Measurements from ENCODE around the gene LAMC2.
"Not testable (repeated sequence)": the region's sequence is repeated elsewhere in the genome, so short reads cannot be mapped to it uniquely, and the experiment has no call there.

Gene LAMC2

DNA sequence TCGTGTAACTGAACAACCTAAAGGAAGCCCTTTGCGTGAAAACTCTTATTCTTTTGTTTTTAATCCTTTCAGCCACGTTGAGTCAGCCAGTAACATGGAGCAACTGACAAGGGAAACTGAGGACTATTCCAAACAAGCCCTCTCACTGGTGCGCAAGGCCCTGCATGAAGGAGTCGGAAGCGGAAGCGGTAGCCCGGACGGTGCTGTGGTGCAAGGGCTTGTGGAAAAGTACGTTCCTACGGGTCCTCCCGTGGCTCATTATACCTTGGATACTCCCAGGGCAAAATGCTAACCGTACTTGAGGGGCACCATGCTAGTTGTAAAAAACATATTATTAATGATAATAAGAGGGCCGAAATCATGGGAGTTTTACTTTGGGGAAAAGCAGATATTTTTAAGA, 49.4 kb downstream of the LAMC2 start:
- Histone ChIP-seq H3K9ac (no peak overlapping the region), H3K4me3 (no peak overlapping the region), H3K4me1 (0 out of 20 replicates have a peak, but pooled peaks cover 0 to 4% (median 0%) of the 10 kb centered on the region in 10 experiments), H3K27ac (no peak overlapping the region), H3K36me3 (no peaks in the 10 kb centered on the region), H3K9me3 (replicated peaks in 1 of 11) (no peaks in the 10 kb centered on the region; a peak in 2 of 22 replicates), H3K27me3 (no peaks in the 10 kb centered on the region), H3K4me2 (no peak overlapping the region), H4K20me1 (no peaks in the 10 kb centered on the region)
- no peak for TF ChIP-seq Cebpa-rat (IDR thresholded peaks at IDR 0.05)

DNA sequence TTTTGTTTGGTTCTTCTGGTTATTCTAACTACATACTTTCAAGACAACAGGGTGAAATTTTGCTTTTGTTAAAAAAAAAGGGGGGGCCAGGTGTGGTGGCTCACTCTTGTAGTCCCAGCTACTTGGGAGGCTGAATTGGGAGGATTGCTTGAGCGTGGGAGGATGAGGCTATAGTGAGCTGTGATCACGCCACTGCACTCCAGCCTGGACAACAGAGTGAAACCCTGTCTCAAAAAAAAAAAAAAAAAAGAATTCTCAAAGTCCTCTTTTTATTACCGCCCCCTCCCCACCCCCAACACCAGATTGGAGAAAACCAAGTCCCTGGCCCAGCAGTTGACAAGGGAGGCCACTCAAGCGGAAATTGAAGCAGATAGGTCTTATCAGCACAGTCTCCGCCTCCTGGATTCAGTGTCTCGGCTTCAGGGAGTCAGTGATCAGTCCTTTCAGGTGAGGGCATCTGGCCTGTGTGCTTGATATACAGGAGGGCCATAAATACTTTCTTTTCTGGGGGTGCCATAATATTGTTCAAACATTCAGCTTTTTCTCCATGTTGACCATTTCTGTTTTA, 50.2 kb downstream of the LAMC2 start:
- no peaks in the 10 kb centered on the region for H4K20me1 ChIP-seq
- 0 out of 20 replicates have a peak, but pooled peaks cover 0 to 4% (median 0%) of the 10 kb centered on the region in 10 experiments for H3K4me1 ChIP-seq
- no peak overlapping the region for H3K9ac ChIP-seq
- TF ChIP-seq Cebpa-rat (IDR thresholded peaks at IDR 0.05), result no peak
- no peak overlapping the region for H3K4me2 ChIP-seq
- H3K27me3 ChIP-seq, result no peaks in the 10 kb centered on the region
- H3K36me3 ChIP-seq, result no peaks in the 10 kb centered on the region
- no peak overlapping the region for H3K27ac ChIP-seq
- no peaks in the 10 kb centered on the region; a peak in 2 of 22 replicates for H3K9me3 ChIP-seq (replicated peaks in 1 of 11)
- no peak overlapping the region for H3K4me3 ChIP-seq

DNA sequence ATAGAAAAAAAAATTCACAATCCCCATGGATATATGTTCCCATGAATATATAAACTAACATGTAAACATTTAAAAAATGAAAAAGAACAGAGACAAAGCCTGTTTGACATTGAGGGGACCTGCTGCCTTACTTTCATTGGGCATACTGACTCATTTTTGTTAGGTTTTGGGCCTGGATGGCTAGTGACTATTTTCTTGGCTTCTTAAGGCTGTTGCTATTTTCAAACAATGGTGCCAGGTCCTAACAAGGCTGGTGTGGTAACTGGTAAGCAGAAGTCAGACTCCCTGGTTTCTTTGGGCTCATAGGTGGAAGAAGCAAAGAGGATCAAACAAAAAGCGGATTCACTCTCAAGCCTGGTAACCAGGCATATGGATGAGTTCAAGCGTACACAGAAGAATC, 51.0 kb downstream of the LAMC2 start:
- Histone ChIP-seq H3K4me2 (no peak overlapping the region), H3K9ac (no peak overlapping the region), H3K27me3 (no peaks in the 10 kb centered on the region), H3K36me3 (no peaks in the 10 kb centered on the region), H3K9me3 (replicated peaks in 1 of 11) (no peaks in the 10 kb centered on the region; a peak in 2 of 22 replicates), H3K4me3 (no peak overlapping the region), H4K20me1 (no peaks in the 10 kb centered on the region), H3K27ac (no peak overlapping the region), H3K4me1 (0 out of 20 replicates have a peak, but pooled peaks cover 0 to 4% (median 0%) of the 10 kb centered on the region in 10 experiments)
- no peak for TF ChIP-seq Cebpa-rat (IDR thresholded peaks at IDR 0.05)

DNA sequence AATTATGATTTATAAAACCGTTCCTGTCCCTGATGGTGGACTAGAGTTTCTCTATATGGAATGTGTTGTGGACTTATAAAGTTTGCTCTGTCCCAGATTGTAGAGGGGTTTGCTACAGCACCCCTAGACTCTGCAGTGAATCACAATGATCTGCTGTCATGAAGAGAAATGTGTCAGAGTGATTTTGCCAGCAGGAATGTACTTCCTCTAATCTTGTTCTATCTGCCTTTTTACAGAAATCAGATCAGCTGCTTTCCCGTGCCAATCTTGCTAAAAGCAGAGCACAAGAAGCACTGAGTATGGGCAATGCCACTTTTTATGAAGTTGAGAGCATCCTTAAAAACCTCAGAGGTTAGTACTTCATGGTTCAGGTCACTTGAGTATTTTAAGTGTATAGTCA, 52.0 kb downstream of the LAMC2 start:
- no peaks in the 10 kb centered on the region; a peak in 2 of 22 replicates for H3K9me3 ChIP-seq (replicated peaks in 1 of 11)
- H3K4me2 ChIP-seq, result no peak overlapping the region
- H3K27me3 ChIP-seq, result no peaks in the 10 kb centered on the region
- no peaks in the 10 kb centered on the region for H3K36me3 ChIP-seq
- H3K4me1 ChIP-seq, result 0 out of 20 replicates have a peak, but pooled peaks cover 0 to 4% (median 0%) of the 10 kb centered on the region in 10 experiments
- H3K4me3 ChIP-seq, result no peak overlapping the region
- H4K20me1 ChIP-seq, result no peaks in the 10 kb centered on the region
- no peak overlapping the region for H3K9ac ChIP-seq
- TF ChIP-seq Cebpa-rat (IDR thresholded peaks at IDR 0.05), result no peak
- H3K27ac ChIP-seq, result no peak overlapping the region

DNA sequence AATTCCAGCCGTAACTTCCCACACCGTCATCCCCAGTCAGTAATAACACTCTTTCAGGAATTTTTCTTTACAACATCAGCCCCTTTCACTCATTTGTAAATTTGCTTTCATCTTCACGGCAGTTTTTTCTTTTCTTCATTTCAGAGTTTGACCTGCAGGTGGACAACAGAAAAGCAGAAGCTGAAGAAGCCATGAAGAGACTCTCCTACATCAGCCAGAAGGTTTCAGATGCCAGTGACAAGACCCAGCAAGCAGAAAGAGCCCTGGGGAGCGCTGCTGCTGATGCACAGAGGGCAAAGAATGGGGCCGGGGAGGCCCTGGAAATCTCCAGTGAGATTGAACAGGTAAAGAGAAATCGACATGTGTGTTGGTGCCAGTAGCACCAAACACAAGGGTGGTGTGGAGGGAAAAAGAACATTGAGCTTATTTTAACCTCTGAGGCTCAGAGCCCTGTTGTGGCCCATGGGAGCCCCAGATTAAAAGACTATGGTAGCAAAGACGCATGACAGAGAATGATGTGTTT, 53.2 kb downstream of the LAMC2 start:
- no peak overlapping the region for H3K9ac ChIP-seq
- no peak for TF ChIP-seq Cebpa-rat (IDR thresholded peaks at IDR 0.05)
- 0 out of 20 replicates have a peak, but pooled peaks cover 0 to 4% (median 0%) of the 10 kb centered on the region in 10 experiments for H3K4me1 ChIP-seq
- no peaks in the 10 kb centered on the region for H4K20me1 ChIP-seq
- no peak overlapping the region for H3K27ac ChIP-seq
- no peaks in the 10 kb centered on the region for H3K27me3 ChIP-seq
- no peak overlapping the region for H3K4me2 ChIP-seq
- no peak overlapping the region for H3K4me3 ChIP-seq
- H3K36me3 ChIP-seq, result no peaks in the 10 kb centered on the region
- H3K9me3 ChIP-seq (replicated peaks in 1 of 11), result peaks cover 0 to 3% (median 0%) of the 10 kb centered on the region in 11 experiments; a peak in 2 of 22 replicates

DNA sequence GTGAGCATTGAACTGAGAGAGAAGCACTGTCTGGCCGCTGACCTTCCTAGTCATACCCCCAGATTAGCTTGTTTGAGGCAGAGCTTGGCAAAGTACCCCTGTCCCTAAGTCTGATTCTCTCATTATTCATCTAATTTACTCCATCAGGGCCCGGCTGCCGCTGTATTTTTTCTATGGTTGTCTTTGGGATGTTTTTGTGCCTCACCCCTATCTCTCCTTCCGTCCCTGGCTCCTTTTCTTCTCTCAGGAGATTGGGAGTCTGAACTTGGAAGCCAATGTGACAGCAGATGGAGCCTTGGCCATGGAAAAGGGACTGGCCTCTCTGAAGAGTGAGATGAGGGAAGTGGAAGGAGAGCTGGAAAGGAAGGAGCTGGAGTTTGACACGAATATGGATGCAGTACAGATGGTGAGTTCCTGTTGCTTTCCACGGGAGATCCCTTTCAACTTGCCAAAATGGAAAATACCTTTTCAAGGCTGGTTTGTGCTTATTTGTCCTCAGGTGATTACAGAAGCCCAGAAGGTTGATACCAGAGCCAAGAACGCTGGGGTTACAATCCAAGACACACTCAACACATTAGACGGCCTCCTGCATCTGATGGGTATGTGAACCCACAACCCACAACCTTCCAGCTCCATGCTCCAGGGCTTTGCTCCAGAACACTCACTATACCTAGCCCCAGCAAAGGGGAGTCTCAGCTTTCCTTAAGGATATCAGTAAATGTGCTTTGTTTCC, 53.9 kb downstream of the LAMC2 start:
- no peak for TF ChIP-seq Cebpa-rat (IDR thresholded peaks at IDR 0.05)
- no peaks in the 10 kb centered on the region for H4K20me1 ChIP-seq
- no peaks in the 10 kb centered on the region for H3K27me3 ChIP-seq
- no peak overlapping the region for H3K4me2 ChIP-seq
- H3K9me3 ChIP-seq (replicated peaks in 1 of 11), result peaks cover 0 to 3% (median 0%) of the 10 kb centered on the region in 11 experiments; a peak in 2 of 22 replicates
- H3K9ac ChIP-seq, result no peak overlapping the region
- no peak overlapping the region for H3K27ac ChIP-seq
- no peak overlapping the region for H3K4me3 ChIP-seq
- no peaks in the 10 kb centered on the region for H3K36me3 ChIP-seq
- no peaks in the 10 kb centered on the region for H3K4me1 ChIP-seq

DNA sequence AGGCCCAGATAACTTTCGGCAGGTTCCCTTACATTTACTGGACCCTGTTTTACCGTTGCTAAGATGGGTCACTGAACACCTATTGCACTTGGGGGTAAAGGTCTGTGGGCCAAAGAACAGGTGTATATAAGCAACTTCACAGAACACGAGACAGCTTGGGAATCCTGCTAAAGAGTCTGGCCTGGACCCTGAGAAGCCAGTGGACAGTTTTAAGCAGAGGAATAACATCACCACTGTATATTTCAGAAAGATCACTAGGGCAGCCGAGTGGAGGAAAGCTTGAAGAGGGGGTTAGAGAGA, 54.4 kb downstream of the LAMC2 start:
- H3K4me3 ChIP-seq, result no peak overlapping the region
- H3K9me3 ChIP-seq (replicated peaks in 1 of 11), result peaks cover 0 to 3% (median 0%) of the 10 kb centered on the region in 11 experiments; a peak in 2 of 22 replicates
- H3K9ac ChIP-seq, result no peak overlapping the region
- no peaks in the 10 kb centered on the region for H4K20me1 ChIP-seq
- no peak overlapping the region for H3K4me2 ChIP-seq
- H3K27ac ChIP-seq, result no peak overlapping the region
- H3K4me1 ChIP-seq, result no peaks in the 10 kb centered on the region
- no peaks in the 10 kb centered on the region for H3K36me3 ChIP-seq
- no peak for TF ChIP-seq Cebpa-rat (IDR thresholded peaks at IDR 0.05)
- no peaks in the 10 kb centered on the region for H3K27me3 ChIP-seq

DNA sequence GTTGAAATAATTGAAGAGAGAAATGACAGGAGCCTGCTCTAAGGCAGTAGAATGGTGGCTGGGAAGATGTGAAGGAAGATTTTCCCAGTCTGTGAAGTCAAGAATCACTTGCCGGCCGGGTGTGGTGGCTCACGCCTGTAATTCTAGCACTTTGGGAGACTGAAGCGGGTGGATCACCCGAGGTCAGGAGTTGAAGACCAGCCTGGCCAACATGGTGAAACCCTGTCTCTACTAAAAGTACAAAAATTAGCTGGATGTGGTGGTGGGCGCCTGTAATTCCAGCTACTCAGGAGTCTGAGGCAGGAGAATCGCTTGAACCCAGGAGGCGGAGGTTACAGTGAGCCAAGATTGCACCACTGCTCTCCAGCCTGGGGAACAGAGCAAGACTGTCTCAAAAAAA, 54.8 kb downstream of the LAMC2 start:
- not testable (repeated sequence) for H3K4me1 ChIP-seq; H3K36me3 ChIP-seq; H3K9ac ChIP-seq; H3K4me3 ChIP-seq; H4K20me1 ChIP-seq; H3K9me3 ChIP-seq (replicated peaks in 1 of 11); H3K27me3 ChIP-seq; H3K4me2 ChIP-seq; H3K27ac ChIP-seq

DNA sequence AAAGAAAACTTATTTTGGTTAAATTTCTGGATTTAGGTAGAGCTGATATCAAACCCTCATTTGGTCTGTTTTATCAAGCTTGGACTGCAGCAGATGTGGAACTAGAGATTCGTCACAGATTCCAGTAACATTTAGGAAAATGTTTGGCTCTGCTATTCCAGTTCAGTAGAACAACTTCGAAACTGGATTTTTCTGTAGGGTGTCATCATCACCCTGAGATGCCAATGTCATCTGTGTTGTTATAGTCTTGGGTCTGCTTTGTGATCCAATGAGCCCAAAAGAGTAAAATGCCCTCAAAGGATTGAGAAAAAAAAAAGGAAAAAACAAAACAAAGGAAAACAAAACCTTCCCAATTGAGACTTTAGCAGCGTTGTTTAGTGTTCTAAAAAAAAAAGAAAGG, 55.4 kb downstream of the LAMC2 start:
- 0 out of 22 replicates have a peak, but pooled peaks cover 0 to 3% (median 0%) of the 10 kb centered on the region in 11 experiments for H3K9me3 ChIP-seq (replicated peaks in 1 of 11)
- H3K4me2 ChIP-seq, result no peak overlapping the region
- H4K20me1 ChIP-seq, result no peaks in the 10 kb centered on the region
- no peaks in the 10 kb centered on the region for H3K27me3 ChIP-seq
- no peak overlapping the region for H3K4me3 ChIP-seq
- no peak for TF ChIP-seq Cebpa-rat (IDR thresholded peaks at IDR 0.05)
- H3K27ac ChIP-seq, result no peak overlapping the region
- H3K4me1 ChIP-seq, result no peaks in the 10 kb centered on the region
- no peaks in the 10 kb centered on the region for H3K36me3 ChIP-seq
- no peak overlapping the region for H3K9ac ChIP-seq

DNA sequence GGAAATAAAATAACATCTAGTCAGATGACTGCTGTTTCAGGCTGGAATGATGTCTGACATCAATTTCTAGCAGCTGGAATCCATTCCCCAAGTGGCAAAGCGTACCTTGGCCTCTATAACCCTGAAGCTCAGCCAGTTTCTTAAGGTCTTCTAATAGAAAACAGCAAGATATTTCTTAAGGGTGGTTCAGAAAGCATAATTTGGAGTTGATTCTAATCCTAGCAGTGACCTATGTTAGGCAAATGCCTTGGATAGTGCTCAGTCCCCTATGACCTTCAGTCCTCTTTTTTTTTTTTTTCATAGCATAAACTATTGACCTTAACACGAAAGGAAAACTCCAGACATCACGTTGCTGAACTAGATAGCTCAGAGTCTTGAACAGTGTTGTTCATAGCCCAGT, 56.5 kb downstream of the LAMC2 start:
- no peak overlapping the region for H3K9ac ChIP-seq
- TF ChIP-seq Cebpa-rat (IDR thresholded peaks at IDR 0.05), result no peak
- no peaks in the 10 kb centered on the region for H3K36me3 ChIP-seq

More for the DNA sequence above, 56.5 kb downstream of the LAMC2 start:
- Histone ChIP-seq H3K4me1 (no peaks in the 10 kb centered on the region), H3K4me3 (no peak overlapping the region), H3K27ac (no peak overlapping the region), H4K20me1 (no peaks in the 10 kb centered on the region), H3K4me2 (no peak overlapping the region), H3K27me3 (no peaks in the 10 kb centered on the region), H3K9me3 (replicated peaks in 1 of 11) (0 out of 22 replicates have a peak, but pooled peaks cover 0 to 3% (median 0%) of the 10 kb centered on the region in 11 experiments)
